DMS53 treated with DMSO at 0.1 percent for 48 hours (cell line): ENCODE measurements around the gene EVA1C.
"Not testable (repeated sequence)": the region's sequence is repeated elsewhere in the genome, so short reads cannot be mapped to it uniquely, and the experiment has no call there.

Experiments used
- DNase-seq: peaks from one replicate; lab custom pipeline; 2025; ENCODE audit not compliant: unreplicated experiment; lab: John Stamatoyannopoulos, UW

EVA1C gene, protein sequence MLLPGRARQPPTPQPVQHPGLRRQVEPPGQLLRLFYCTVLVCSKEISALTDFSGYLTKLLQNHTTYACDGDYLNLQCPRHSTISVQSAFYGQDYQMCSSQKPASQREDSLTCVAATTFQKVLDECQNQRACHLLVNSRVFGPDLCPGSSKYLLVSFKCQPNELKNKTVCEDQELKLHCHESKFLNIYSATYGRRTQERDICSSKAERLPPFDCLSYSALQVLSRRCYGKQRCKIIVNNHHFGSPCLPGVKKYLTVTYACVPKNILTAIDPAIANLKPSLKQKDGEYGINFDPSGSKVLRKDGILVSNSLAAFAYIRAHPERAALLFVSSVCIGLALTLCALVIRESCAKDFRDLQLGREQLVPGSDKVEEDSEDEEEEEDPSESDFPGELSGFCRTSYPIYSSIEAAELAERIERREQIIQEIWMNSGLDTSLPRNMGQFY

DNA sequence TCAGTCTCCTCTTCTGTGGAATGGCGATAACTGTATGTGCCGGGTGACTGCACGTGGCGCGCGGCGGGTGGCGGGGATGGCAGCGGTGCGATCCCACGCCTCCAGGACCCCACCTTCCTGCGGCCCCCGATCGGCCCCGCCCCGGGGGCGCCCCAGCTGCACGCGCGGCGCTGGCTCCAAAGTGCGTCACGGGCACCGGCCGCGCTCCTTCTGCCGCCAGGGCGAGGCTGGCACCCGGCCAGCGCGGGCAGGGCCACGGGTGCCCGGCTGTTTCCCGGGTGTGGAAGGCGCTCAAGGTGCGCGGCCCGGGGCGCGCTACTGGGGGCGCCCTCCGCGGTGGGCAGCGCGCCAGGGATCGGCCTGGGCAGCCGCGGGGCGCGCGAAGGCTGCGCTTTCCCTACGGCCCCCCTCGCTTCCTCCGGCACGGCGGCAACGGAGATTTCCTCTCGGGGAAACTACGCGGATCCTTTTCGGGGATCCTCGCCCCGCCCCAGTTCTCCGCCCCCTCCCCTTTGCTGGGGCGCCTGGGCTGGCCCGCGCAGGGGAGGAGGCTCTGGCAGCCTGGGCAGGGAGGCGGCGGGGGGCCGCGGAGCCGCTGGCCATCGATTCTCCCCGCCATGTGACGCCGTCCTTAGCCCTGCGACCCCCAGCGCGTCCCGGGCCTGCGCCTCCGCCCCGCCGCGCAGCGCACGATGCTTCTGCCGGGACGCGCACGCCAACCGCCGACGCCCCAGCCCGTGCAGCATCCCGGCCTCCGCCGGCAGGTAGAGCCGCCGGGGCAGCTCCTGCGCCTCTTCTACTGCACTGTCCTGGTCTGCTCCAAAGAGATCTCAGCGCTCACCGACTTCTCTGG, at the start of gene EVA1C:
Gene EVA1C (plus strand): TSS at position 545 of the 853 bp plus-strand sequence. CDS start 148 bp downstream, at position 693.
- no peak for DNase-seq

DNA sequence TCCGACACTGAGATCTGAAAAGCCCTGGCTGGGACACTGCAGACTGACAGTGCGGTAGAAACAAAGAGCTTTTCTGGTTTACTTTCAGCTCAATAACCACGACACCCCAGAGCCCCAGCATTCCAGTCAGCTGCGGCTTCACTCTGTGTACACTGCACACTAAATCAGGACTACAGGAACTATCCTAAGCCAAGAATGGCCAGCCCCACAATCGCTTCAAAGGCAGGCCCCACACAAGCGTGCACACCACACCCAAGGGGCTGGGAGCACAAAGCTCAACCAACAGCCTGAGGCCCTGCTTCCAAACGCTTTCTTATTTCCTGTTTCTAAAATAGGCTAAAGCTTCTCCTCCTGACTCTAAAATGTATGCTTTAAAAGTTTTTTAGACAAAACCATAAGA, 48.1 kb upstream of the EVA1C start:
- DNase-seq: no peak

DNA sequence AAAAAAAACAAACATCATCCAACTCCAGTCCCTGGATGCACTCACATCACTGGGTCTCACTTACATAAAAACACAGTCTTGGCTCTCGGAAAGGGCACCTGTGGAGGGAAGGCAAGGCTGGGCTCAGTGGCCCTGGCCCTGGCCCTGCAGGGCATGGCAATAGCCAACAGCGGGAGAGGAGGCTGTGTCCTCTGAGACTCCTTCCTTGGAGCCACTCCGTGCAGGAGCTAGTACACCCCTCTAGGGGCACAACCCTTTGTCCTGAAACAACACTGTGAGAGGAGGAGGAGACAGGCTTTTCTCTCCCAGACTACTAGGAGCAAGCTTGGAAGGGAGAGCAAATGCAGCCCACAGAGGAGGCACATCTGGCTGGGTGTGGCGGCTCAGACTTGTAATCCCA, 47.7 kb upstream of the EVA1C start:
- no peak for DNase-seq

DNA sequence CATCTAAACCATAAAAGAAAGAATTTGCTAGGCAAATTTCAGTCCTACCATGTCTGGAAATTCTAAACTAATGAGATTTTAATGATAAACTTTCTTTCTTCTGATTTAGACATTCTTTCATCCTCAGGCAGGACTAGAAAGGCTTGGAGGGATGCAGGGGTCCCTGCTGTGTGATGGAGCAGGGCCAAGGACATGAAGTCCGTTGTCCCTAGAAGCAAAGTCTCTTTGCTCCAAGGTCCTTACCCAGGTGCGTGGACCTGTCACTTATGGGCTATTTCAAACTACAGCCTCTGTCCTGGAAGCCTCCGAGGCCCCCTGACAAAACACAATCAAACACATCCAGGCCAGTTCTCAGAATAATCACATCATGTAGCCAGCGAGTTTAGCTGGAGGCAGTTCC, 46.3 kb upstream of the EVA1C start:
- no peak for DNase-seq

DNA sequence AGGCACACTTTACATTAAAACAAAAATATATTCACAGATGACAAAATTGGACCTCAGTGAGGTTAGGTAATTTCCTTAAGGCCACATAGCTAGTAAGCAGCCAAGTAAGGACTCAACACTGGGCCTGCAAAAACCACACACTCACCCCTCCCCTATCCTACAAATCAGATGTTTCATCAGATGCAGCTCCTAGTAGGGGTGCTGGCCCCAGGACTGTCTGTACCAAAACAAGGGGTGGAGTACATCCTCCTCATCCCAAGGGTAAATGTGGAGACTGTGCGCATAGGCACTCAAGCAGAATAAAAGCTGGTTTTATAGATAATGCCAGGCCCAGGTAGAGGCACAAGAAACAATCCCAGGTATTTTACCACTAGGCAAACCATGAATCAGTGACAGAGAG, 45.3 kb upstream of the EVA1C start:
- no peak for DNase-seq

DNA sequence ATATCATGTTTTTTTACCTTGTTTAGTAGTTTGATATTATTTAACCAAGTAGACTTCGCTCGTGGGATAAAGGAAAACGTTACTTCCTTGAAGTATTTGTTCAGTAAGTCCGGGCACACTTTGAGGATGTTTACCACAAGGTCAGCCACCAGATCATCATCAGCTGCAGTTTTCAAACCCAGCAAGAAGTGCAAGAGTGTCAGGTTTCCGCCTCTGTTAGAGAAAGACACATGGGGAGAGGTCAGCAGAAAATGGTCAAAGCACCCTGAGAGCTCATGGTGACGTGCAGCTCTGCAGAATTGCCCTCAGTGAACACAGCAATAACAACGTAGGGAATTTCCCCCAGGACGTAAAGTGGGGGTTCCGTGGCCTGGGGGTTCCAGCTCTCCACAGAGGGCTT, 44.1 kb upstream of the EVA1C start:
- DNase-seq: no peak

DNA sequence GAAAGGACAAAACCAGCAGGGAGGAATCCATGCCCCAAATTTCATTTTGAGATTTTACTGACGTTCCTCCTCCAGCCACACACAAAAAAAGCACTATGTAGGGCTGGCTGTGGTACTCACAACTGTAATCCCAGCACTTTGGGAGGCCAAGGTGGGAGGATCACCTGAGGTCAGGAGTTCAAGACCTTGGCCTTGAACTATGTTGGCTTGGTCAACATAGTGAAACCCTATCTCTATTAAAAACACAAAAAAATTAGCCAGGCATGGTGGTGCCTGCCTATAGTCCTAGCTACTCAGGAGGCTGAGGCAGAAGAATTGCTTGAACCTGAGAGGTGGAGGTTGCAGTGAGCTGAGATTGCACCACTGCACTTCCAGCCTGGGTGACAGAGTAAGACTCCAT, 43.5 kb upstream of the EVA1C start:
- DNase-seq: not testable (repeated sequence)

DNA sequence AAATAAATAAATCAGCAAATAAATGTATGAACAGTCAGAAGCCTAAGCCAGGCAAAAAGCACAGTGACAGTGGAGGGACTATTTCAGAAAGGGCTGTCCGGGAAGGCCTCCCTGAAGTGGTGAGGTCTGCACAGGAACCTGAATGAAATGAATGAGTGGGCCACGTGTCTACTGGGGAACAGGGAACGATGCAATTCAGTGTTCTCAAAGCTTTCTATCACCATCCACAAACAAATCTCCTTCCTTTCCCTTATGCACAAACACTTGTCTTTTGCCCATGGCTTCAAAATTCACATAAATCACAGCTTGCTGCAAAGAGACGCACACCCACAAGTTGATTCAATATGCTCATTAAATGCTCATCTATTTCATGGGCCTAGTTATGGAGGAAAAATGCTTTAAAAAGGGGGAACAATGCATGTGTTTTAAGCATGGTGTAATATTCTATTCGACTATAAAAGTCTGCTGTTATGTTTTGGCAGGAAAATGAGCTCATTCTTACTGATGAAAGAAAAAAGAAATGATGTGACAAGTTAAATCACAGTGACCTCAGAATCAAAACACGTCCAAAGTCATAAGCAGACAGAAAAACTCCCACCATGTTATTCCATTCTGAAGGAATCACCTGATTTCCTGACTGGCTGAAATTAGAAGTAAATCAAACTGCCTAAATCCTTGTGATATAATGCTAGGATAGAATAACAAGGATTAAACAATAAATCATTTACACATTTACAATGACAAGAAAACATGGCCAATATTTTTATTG, 41.3 kb upstream of the EVA1C start:
- DNase-seq: no peak

DNA sequence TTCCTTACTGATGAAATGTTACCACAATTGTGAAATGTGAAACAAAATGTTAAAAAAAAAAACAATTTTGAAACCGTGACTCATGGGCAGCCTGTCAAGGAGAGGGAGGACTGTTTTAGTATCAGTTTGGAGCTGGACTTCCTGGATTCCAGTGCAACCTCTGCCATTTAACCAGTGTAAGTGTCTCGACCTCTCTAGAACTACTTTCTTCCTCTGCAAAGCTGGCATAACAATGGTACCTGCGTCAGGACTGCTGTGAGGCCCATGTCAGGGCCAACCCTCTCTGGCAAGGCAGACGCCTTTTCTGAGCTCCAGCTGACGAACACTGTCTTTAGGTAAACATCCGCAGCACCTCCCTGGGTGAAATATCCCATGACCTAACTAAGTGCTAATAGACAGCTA, 40.6 kb upstream of the EVA1C start:
- DNase-seq: no peak

DNA sequence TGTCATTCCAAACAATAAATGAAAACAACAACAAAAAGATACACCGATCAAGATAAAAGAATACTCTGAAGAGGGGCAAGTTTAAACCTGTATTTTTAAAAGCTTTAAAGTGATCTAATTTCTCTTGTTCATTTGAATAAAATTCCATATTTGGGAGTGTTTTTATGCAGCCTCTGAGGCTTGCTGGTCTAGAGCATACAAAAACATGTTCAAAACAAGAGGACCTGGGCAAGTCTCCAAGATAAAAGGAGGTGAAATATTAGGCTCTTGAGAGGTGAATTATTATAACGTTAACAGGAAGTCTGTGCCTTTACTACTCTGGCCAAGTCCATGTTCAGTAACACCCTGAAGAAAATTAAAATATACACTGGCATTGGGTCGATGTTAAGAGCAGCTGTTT, 39.8 kb upstream of the EVA1C start:
- no peak for DNase-seq

DNA sequence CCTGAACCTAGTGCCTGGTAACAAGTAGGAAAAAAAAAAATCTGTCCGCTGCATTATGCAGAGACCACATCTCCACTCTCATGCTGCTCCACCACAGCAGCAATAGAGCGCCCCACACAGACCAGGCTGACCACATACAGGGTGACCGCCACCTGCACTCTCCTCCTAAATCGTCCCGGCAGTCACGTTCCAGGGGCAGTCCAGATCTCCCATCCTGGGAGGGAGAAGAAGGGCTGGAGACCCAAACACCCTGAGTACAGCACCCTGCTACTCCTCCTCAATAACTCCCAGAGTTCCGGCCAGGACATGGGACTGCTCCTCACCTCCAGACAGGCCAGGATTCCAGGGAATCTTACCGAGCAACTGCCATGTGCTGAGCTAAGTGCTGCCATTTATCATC, 35.0 kb upstream of the EVA1C start:
- DNase-seq: no peak

DNA sequence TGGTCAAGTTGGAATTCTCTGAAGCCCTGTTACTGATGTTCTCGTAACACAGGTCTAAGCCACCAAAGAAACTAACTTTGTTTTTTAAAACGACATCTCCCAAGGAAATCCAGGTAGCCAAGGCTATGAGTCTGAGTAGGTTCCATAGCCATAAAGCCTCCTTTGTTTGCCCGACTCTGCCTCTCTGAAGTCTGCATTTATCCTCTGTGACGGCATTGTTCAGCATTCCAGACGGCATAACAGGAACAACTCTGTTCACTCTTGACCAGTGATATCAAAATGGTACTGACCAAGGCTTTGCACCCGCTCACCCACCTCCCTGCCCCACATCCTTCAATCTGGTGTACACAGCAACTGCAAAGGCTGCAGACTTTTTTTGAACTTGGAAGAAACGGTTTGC, 34.5 kb upstream of the EVA1C start:
- DNase-seq: no peak

DNA sequence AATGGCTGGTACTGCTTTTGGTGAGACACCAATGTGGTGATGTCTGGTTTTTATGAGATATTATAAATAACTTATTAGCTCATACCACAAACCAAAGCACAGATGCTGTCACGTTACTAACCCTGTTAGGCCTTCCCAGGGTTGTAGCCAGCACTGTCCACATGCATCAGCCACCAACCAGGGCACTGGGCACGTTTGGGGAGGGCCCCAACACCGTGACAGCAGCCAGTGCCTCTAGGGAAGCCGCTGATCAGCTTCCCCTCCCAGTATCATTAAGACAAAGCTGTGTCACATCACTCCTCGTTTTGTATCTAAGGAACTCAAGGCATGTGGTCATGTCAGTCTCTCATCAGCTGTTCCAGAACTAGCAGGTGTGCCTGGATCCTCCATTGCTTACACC, 33.5 kb upstream of the EVA1C start:
- DNase-seq: no peak

DNA sequence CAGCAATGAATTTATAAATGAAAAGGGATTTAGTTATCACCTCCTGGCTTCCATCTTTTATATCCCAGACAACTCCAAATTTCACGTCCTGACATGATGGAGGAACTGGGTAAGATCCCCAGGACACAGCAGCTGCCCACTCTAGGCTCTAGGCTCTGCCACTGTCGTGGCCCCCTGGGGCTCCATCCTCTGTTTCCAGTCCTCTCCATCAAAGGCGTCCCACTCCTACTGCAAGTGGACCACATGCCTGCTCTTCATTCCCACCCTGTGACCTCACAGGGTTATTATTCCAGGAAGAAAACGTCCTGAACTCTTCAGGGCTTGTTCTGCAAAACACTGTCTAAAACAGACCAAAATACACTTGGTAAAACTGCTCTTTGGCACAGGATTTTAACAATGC, 31.6 kb upstream of the EVA1C start:
- no peak for DNase-seq

DNA sequence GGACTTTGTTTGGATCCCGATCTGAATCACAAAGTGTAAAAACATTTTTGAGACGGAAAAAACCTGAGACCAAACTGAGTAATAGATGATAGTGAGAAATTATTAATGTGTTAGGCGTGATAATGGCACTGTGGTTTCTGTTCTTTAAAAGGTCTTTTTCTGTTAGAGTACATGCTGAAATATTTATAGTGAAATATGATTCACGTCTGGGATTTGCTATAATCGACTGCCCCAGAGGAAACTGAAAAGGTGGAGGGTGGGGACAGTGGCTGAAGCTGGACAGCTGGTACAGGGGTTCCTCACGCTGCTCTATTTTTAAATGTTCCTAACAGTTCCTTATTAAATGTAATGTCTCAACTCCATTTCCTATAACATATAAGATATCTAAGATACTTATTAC, 30.9 kb upstream of the EVA1C start:
- DNase-seq: no peak

DNA sequence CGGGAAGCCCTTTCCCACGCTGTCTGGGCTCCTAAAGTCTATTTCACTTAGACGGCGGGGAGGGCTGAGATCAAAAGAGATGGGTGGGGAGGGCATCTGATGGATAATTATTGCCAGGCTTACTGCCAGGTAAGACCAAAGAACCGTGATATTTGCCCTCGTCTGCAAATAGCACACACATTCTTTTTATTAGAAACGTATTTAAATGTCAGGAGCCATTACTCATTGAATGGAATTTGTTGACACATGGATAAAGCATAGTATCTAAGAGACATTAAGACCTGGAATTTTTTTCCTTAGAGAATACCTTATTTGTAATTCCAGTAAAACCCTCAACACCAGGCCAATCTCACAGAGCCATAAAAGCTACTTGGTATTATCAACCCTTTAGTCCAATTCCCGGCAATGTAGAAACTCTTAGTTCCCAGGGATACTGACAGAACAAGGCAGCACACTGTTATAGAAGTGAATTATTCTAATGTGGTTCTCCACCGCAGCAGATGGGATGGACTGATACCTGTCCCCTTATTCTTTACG, 30.3 kb upstream of the EVA1C start:
- no peak for DNase-seq

DNA sequence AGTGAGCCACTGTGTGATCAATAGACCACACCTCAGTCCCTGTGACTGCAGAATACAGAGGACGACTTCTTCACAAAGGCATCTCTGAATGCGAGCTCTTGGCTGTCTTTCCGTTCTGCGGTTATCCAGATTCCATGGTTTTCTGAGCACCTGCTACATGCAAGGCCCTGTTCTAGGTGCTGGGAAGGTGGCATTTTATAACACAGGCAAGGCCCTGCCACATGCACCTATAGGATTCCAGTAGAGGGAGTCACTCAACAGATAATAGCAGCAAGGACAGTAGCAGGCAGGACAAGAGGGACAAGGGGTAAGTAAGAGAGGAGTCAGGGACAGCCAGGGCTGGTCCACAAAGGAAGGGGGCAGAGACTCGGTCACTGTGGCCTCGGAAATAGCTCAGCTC, 28.7 kb upstream of the EVA1C start:
- no peak for DNase-seq

DNA sequence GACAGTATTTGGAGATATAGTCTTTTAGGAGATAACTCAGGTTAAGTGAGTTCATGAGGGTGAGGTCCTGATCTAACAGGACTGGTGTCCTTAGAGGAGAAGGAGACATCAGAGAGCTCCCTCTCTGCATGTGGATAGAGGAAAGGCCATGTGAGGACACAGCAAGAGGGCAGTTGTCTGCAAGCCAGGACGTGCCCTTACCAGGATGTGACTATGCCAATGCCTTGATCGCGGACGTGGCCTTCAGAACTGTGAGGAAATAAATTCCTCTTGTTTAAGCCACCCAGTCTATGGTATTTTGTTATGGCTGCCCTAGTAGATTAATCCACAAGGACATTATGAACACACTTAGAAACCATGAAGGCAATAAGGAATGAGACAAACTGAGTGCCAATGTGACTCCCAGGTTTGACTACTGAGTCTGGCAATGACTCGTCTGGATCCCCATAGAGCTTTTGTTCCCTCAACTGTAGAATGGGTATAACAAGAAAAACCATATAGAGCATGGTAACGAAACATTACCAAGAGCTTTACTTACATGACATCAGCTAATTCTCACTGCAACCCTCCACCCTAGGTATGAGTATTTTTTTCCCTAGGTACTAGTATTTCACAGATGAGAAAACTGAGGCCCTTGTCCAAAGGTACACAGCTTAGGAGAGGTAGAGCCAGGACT, 26.2 kb upstream of the EVA1C start:
- no peak for DNase-seq

DNA sequence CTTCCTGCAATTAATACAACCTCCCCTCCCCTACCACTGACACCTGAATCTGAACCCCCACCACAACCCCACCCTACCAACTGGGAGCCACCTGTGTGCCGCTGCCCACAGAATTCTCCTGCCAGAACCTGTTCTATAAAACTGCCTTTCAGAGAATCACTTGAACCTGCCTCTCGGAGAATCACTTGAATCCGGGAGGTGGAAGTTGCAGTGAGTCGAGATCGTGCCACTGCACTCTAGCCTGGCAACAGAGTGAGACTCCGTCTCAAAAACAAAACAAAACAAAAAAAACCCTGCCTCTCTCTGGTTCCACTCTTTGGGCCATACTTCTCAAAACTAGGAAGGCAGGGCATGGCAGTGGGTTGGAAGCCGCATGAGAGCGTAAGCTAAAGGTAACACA, 25.4 kb upstream of the EVA1C start:
- DNase-seq: no peak

DNA sequence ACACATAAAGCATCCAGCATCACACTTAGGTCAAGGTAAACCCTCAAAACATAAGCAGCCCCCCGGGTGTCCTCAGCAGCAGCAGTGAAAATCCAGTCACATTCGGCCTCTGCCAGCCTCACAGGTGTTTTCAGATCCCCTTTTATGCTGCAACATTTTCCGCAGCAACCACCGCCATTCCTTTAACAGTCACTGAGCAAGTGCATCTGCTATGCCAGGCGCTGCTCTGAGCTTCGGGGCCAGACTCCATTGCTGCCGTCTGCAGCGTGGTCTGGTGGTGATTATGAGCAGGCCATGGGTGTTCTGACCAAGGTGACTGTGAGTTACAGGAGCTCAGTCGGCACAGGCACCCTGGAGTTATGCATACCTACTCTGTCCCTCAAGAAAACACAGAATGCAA, 24.2 kb upstream of the EVA1C start:
- no peak for DNase-seq
